Measurements from ENCODE around the gene GINM1.

Gene GINM1

GRCh38 chr6:149593408-149593807 is 27.2 kb downstream of the GINM1 start:
- no peak for DNase-seq (ENCODE audit: low spot score)

GRCh38 chr6:149600508-149600907 is 34.3 kb downstream of the GINM1 start:
- no peak for DNase-seq (ENCODE audit: low spot score)

GRCh38 chr6:149608381-149608982 is 42.3 kb downstream of the GINM1 start:
- no peak for DNase-seq (ENCODE audit: low spot score)

GRCh38 chr6:149614337-149614736 is 48.2 kb downstream of the GINM1 start:
- DNase-seq (ENCODE audit: low spot score), result no peak

- no peak for DNase-seq (ENCODE audit: low spot score)
Observed at GRCh38 chr6:149615805-149616204, 49.6 kb downstream of the GINM1 start.

GRCh38 chr6:149627672-149628071 is 61.5 kb downstream of the GINM1 start:
- no peak for DNase-seq (ENCODE audit: low spot score)

GRCh38 chr6:149628875-149629510 is 62.8 kb downstream of the GINM1 start:
- no peak for DNase-seq (ENCODE audit: low spot score)

- DNase-seq (ENCODE audit: low spot score), result no peak
Observed at GRCh38 chr6:149634315-149634714, 68.1 kb downstream of the GINM1 start.

GRCh38 chr6:149636124-149636523 is 69.9 kb downstream of the GINM1 start:
- no peak for DNase-seq (ENCODE audit: low spot score)

Data from ecto neural progenitor cell (in vitro differentiated cells).